Ovary (tissue), 3 donors: ENCODE measurements around the gene CA11.

ENCODE experiments used
- EP300 ChIP-seq: sonication (generic); formaldehyde crosslinking; IDR thresholded peaks from one replicate; pipeline ENCODE4 v1.6.1; 2017; ENCODE audit warnings: antibody characterized with exemption
- POLR2A ChIP-seq: fragments of 450-650 bp; IDR thresholded peaks from one replicate; pipeline ENCODE4 v1.6.1; 2017; ENCODE audit warnings: antibody characterized with exemption, mild to moderate bottlenecking, moderate library complexity
- TF ChIP-seq, protein P1 (sequence below), 3 donors: fragments of 450-650 bp in 2 of 3; fragments of 200-600 bp in 1 of 3; IDR thresholded peaks; one replicate each; pipeline versions ENCODE4 v1.5.1 to v1.8.0; 2016 to 2022; ENCODE audit warnings: antibody characterized with exemption in 3 of 3, mild to moderate bottlenecking in 1 of 3
- donor health status: DM: no; HTN: no; CAD: no.

DNA sequence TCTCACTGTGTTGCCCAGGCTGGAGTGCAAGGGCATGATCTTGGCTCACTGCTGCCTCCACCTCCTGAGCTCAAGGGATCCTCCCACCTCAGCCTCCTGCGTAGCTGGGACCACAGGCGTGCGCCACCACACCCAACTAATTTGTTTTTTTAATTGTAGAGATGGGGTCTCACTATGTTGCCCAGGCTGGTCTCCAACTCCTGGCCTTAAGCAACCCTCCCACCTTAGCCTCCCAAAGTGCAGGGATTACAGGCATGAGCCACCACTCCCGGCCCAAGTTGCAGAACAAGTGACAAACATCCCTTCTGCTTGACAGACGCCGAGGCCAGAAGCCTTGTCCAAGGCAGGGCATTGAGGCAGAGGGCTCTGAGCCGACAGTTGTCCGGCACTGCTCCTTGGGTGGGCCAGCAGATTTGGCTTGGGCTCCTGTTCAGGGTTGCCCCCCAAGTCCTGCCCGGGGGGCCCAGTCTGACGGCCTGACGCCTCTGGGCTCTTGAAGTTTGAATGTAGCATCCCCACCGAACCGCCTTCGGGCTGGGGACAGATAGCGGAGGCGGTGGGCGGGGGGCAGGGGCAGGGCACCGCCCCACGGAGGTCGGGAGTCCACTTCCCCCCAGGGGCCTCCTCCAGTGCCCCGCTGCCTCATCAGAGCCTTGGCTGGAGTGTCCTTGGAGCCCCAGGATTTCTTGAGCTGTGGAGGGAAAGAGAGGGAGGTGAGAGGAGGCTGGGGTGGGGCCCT is 45.1 kb downstream of the CA11 start:
- TF ChIP-seq, protein P1, sequence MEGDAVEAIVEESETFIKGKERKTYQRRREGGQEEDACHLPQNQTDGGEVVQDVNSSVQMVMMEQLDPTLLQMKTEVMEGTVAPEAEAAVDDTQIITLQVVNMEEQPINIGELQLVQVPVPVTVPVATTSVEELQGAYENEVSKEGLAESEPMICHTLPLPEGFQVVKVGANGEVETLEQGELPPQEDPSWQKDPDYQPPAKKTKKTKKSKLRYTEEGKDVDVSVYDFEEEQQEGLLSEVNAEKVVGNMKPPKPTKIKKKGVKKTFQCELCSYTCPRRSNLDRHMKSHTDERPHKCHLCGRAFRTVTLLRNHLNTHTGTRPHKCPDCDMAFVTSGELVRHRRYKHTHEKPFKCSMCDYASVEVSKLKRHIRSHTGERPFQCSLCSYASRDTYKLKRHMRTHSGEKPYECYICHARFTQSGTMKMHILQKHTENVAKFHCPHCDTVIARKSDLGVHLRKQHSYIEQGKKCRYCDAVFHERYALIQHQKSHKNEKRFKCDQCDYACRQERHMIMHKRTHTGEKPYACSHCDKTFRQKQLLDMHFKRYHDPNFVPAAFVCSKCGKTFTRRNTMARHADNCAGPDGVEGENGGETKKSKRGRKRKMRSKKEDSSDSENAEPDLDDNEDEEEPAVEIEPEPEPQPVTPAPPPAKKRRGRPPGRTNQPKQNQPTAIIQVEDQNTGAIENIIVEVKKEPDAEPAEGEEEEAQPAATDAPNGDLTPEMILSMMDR (IDR thresholded peaks at IDR 0.05): no peak
- TF ChIP-seq EP300 (no peak), POLR2A (no peak)
